Suppressor macrophage treated with lipopolysaccharide for 4 hours (primary cell): ENCODE measurements around the gene ASXL3.

Source experiments
- DNase-seq: peaks from one replicate; pipeline ENCODE4 v3.0.0-alpha.2; 2020

ASXL3 gene

GRCh38 chr18:33665187-33665586 is 87.2 kb downstream of the ASXL3 start:
- DNase-seq = no peak

GRCh38 chr18:33665641-33666040 is 87.6 kb downstream of the ASXL3 start:
- DNase-seq = no peak

- DNase-seq = no peak
Observed at GRCh38 chr18:33666915-33667314, 88.9 kb downstream of the ASXL3 start.

- no peak for DNase-seq
Observed at GRCh38 chr18:33669589-33669988, 91.6 kb downstream of the ASXL3 start.

GRCh38 chr18:33670029-33670428 is 92.0 kb downstream of the ASXL3 start:
- DNase-seq = no peak

- no peak for DNase-seq
Observed at GRCh38 chr18:33673689-33674088, 95.7 kb downstream of the ASXL3 start.

GRCh38 chr18:33676593-33676992 is 98.6 kb downstream of the ASXL3 start:
- DNase-seq = no peak

GRCh38 chr18:33677891-33678290 is 99.9 kb downstream of the ASXL3 start:
- no peak for DNase-seq

- DNase-seq = no peak
Observed at GRCh38 chr18:33682436-33682835, 104.4 kb downstream of the ASXL3 start.

GRCh38 chr18:33694593-33694992 is 116.6 kb downstream of the ASXL3 start:
- no peak for DNase-seq

GRCh38 chr18:33696332-33697162 is 118.5 kb downstream of the ASXL3 start:
- DNase-seq = no peak

GRCh38 chr18:33697498-33697897 is 119.5 kb downstream of the ASXL3 start:
- DNase-seq = no peak

- DNase-seq = no peak
Observed at GRCh38 chr18:33699372-33699771, 121.4 kb downstream of the ASXL3 start.

- no peak for DNase-seq
Observed at GRCh38 chr18:33700513-33700976, 122.5 kb downstream of the ASXL3 start.

GRCh38 chr18:33702625-33703024 is 124.6 kb downstream of the ASXL3 start:
- no peak for DNase-seq

- no peak for DNase-seq
Observed at GRCh38 chr18:33706391-33706790, 128.4 kb downstream of the ASXL3 start.

- DNase-seq = no peak
Observed at GRCh38 chr18:33708876-33709275, 130.9 kb downstream of the ASXL3 start.

- no peak for DNase-seq
Observed at GRCh38 chr18:33710269-33710668, 132.2 kb downstream of the ASXL3 start.

- no peak for DNase-seq
Observed at GRCh38 chr18:33711514-33711913, 133.5 kb downstream of the ASXL3 start.

GRCh38 chr18:33712719-33713118 is 134.7 kb downstream of the ASXL3 start:
- DNase-seq = no peak

GRCh38 chr18:33716061-33716683 is 138.2 kb downstream of the ASXL3 start:
- no peak for DNase-seq

GRCh38 chr18:33717339-33717738 is 139.3 kb downstream of the ASXL3 start:
- no peak for DNase-seq

- DNase-seq = no peak
Observed at GRCh38 chr18:33720133-33720532, 142.1 kb downstream of the ASXL3 start.

GRCh38 chr18:33729556-33729955 is 151.5 kb downstream of the ASXL3 start:
- DNase-seq = no peak
